HG03108 (cell line): Measurements from ENCODE around the gene NT5M.

Source experiments
- ATAC-seq: cut with Tn5 transposase; IDR thresholded peaks from one replicate; pipeline ENCODE4 v1.9.1; 2021; ENCODE audit warnings: moderate library complexity; ENCODE audit not compliant: unreplicated experiment

NT5M gene

DNA sequence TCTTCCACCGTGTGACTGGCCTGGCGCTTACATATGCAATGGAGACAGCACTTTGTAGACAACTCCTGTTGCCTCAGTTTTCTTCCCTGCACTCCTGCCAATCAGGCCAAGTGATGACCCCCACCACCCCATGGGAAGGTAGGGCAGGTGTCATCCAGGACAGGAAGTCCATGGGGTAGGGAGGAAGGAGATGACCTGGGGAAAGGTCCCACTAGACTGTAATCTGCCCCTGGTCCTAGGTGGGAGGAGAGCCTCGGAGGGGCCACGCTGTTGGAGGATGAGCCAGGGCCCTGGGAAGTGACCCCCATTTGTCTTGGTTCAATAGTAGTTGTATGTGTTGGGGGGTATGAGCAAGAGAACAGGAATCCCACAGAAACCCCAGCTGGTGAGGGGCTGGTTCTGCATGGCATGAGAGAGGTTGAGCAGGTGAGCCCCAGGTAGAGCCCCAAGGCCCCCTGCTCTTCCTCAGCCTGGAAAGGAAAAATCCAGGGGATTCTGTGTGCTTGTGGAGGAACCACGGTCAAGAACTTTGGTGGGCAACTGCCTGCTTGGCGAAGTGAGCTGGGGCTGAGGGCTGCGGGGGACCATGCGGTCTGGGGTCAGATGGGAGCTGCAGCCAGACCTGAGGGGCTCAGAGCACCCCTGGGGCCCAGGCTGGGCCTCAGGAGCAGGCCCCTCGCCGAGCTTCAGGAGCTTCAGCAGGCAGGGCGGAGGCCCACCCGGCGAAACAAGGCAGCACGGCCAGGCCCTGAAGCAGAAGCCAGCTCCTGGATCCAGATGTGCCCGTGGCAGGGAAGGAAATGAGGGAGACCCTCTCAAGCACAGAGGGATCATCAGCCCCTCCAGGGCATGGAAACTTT, 50.7 kb downstream of the NT5M start:
- no peak for ATAC-seq

DNA sequence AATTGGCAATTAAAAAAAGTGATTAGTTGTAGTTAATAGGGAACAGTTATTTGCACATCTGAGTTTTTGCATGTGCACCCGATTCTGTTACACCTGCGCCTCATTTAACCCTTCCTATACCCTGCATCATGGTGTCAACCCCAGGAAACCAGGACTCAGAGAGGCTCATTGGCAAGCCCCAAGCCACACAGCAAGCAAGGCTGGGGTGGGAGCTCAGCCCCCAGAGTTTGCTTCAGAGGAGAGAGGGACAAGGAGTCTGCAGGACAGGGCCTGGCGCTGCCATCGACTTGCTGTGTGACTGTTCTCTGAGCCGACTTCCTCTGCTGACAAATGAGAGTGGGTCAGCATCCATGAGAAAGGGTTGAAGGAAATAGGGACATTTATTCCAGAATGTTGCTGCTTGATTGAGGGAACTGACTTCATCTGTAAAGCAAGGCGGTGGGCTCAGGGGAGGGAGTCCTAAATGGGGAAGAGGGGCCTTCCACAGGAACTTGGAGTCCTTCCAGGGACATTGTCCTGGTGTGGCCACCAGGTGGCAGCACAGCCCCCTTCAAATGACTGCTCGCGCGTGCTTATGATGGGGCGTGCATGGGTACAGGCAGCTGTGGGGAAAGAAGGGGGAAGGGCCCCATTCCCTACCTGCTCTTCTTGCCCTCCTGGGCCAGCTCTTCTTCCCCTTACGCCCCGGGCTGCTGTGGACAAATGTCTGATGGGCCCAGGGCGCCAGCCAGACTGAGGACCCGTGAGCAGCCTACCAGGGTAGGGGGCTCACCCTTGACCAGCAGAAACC, 51.6 kb downstream of the NT5M start:
- no peak for ATAC-seq

DNA sequence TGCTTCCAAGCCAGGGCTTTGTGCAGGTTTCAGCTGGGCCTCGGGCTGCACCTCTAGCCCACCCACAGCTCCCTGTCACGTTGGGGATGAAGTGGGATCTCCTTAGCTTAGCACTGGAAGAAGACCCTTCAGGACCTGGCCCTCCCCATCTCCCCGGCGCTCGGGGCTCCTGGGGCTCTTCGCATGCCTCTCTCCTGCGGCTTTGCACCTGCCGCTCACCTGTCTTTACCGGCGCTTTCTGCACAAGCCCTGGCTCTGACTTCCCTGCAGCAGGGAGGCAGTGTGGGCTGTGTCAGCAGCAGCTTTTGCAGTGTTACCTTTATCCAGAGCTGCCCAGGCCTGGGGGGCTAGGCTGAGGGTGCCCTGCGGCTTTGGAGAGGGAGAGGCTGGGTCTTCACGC, 52.3 kb downstream of the NT5M start:
- ATAC-seq, result no peak

DNA sequence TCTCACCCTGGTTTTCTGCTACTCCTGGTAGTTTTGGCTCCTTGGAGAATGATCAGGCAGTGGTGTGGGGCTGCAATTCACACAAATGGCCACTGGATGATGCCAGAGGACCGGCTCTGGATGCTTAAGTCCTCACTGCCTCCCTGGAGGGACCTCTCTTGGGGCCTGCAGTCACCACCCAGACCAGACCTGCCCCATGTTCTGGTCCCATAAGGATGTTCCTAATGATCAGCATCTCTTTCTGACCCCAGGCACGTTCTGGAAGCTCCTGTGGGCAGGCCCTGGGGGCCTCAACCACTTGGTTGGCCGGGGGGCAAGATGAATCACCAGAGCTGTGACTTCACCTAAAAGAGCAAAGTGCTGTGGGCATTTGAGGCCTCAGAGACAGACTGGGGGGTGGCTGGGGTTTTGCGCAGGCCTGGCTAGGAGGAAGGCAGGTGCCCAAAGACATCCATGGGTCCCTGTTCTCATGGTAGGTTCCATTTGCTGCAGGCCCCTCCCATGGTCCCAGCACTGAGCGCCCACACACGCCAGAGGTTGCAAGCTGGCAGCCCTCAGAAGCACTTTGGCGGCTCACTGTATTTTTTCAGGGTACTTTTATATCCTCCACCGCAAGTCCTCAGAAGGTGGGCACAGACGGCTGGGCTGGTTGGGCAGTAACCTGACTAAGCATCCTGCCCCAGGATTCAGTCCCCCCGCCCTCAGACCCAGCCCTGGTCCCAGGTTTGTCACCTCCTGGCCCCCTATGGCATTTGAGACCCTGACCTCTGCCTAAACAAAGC, 53.2 kb downstream of the NT5M start:
- ATAC-seq, result no peak

DNA sequence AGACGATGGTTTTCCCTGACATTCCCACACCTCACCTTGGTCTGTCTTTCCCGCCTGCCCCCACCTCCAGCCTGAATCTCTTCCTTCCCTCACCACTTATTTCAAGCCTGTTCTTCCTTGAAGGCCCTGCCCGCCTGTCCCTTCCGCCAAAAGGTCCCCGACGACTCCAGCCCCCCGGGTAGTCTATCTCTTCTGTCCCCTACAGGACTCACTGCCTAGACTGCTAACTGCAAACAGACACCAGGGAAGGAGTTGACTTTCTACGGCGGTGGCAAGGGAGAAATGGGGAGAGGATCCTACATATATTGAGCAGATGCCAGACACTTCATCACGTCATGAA, 53.7 kb downstream of the NT5M start:
- ATAC-seq, result no peak

DNA sequence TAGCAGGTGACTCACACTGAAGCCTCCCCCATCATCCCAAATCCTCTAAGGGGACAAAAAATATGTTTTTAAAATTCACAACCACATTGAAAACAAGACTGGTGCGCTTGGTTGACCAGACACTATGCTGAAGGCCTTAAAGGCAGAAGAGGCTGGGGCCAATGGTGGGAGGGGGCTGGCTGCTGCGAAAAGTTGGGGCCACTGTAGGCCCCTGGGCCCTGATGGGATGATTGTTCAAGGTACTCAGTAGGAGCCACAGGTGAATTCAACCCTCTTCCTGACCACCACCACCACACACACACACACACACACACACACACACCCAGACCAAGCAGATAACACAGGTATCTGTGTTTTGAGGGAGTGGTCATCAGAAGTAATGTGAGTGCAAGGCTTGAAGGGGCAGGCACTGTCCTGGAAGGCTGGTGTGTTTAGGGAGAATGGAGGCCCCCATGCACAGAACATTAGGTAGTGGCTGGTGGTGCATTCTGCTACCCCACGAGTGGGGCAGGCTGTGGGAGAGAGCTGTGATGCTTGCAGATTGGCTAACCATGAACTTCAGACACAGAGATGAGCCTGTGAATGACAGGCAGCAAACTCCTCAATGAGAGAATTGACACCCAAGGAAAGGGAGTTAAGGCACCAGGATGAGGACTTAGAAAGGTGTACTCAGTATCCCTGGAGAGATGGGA, 55.0 kb downstream of the NT5M start:
- no peak for ATAC-seq

DNA sequence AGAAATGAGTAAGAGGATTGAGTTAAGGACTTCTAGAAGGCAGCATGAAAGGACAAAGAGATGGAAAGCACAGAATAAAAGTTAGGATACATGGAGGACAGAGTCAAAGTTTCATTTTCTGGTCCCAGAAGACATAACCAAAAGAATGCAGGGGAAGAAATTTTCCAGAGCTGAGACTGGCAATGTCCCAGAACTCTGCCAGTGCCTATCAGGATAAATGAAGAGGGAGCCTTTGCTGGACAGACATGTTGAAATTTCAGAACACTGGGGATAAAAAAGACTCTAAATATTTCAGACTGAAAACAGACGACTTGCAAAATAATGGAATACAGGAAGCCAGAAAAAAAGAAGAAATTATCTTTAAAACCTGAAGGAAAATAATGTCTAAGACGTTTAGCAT, 55.7 kb downstream of the NT5M start:
- ATAC-seq, result no peak

DNA sequence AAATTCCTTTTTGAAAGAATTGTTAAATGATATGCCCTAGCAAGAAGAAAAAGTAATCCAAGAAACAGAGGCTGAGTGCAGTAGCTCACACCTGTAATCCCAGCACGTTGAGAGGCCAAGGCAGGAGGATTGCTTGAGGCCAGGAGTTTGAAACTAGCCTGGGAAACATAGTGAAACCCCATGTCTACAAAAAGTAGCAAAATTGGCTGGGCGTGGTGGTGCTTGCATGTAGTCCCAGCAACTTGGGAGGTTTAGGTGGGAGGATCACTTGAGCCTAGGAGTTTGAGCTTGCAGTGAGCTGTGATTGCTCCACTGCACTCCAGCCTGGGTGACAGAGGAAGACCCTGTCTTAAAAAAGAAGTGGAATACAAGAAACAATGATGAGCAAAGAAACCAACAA, 56.1 kb downstream of the NT5M start:
- no peak for ATAC-seq

DNA sequence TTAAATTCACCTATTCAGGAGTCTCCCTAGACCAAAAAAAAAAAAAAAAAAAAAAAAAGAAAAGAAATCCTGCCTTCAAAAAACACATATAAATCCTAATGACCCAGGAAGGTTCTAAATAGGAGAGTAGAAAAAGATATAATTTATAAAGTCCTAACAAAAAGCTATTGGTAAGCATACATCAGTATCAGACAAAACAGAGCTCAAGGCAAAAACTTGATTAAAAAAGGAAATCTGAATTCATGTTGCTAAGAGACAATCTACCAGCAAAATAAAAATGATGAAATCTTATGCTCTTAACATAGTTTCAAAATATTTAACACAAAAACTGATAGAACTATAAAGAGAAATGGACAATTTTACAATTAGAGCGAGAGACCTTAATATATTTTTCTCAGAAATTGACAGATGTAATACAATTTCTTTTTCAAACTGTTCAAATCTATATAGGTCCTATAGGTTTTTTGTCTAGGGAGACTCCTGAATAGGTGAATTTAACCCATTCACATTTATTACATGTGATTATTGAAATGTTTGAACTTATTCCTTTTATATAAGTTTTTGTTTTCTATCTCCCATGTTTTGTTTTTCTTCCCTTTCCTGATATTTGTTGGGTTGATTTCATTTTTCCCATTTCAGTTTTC, 57.0 kb downstream of the NT5M start:
- ATAC-seq, result no peak

DNA sequence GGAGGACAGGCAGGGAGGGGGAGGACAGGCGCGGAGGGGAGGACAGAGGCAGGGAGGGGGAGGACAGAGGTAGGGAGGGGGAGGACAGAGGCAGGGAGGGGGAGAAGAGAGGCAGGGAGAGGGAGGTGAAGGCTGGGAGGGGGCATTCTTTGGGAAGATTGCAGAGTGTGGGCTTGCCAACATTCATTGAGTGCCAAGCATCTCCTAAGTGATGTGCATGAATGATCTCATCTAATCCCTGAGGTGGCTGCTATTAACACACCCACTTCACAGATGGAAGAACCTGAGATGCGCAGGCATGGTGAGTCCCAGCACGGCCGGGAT, 58.3 kb downstream of the NT5M start:
- ATAC-seq, result no peak

DNA sequence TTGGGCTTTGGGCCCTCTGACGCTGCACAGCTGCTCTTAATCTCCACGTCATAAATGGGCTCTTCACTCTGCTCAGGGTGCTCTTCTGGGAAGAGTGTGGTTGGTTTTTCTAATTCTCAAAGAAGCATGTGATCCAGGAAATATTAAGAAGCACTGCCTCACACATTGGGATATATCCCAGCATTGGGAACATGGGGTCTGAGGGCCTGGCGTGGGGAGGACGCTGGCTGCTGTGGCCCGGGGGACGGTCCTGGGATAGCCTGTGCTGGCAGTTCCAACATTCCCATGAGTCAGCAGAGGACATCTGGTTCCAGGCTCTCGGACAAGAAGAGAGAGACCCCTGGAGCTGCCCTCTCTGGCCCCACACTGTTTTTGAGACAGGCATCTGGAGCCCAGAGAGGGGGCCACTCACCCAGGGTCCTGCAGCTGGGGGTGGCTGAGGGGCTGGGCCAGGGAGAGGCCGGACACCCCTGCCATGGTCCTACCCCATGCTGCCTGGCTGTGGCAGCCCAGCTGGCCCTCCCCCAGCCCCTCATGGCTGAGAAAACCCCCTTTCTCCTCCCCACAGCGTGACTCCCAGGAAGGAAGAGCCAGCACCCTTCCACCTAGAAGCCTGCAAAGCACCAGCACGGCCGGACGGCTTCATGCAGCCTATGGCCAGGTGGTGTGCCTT, 58.8 kb downstream of the NT5M start:
- ATAC-seq, result no peak

DNA sequence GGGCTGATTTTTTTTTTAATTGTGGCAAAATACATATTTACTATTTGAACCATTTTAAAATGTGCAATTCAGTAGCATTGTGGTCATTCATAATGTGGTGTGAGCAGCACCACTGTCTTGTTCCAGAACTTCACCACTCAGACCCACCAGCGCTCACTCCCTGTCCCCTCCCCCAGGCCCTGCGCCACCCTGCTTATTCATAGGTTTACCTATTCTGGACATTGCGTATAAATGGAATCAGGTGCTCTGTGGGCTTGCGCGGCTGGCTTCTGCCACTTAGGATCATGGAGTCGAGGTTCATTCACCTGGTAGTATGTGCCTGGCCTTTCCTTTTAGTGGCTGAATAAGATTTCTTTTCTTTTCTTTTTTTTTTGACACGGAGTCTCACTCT, 59.4 kb downstream of the NT5M start:
- no peak for ATAC-seq

DNA sequence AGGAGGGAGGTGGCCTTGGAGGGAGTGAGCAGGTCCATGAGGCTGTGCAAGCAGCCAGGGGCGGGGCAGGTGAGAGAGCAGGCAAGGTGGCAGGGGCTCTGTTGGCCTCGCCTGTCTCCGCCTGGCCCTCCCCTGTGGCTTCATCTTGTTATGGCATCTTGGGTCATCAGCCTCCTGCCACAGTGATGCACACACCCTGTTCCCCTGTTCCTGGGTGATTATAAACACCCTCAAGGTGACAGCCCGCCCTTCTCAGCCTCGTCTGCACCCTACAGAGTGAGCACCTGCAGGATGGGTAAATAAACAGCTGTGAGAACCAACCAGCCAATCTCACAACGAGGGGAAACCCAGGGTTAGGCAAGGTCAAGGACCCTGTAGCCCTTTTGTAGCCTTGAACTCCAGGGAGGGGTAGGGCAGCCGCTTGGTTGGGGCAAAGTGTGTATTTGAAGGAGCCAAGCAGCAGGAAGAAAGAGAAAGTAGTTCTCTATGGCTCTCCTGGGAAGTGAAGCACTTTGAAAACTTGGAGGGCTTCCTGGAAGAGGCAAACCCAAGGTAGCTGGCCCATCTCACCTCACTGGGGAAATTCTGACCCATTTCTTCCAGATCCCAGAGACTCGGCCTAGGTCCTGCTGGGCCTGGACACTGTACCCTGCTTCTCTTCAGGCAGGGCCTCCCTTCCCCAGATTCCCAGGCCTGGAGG, 60.6 kb downstream of the NT5M start:
- ATAC-seq, result no peak

DNA sequence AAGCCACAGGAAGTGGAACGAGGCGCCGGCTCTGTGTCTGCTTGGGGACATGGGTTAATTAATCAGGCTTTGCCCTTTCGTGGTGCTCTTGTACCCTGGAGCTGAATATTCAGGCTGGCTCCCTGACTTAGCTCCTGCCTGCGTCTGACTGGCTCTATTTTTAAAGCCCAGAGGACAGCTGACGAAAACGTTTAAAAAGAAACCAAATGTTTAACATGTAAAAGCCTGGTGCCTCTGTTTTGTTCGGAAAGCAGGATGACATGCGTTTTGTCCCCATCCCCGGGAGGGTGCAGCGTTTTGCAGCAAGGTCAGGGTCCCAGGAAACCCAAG, 61.1 kb downstream of the NT5M start:
- no peak for ATAC-seq

DNA sequence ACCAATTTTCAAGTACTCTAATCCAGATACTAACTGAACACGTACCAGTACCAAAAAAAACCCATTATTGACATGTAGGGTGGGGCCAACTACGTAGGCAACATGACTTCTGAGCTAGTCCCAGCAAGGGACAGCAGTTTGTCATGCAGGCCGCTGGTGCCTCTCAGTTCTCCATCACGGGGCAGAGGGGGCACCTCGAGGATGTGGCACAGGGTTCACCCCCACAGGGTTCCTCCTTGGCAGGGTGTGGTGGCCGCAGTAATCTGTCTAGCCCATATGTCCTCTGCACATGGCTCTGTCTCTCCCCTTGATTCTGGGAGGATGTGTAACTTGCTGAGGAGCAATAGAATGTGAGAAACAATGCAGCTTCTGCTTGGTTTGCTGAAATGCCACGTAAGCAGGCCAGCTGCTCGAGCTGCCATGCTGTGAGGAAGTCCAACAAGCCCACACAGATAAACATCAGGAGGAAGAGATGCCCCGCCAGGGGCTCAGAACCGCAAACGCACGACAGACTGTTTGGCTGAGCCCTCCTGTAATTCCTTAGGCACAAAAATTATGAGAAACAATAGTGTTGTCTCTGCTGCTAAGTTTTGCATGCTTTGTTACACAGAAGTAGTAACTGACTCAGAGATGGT, 62.4 kb downstream of the NT5M start:
- ATAC-seq, result no peak

DNA sequence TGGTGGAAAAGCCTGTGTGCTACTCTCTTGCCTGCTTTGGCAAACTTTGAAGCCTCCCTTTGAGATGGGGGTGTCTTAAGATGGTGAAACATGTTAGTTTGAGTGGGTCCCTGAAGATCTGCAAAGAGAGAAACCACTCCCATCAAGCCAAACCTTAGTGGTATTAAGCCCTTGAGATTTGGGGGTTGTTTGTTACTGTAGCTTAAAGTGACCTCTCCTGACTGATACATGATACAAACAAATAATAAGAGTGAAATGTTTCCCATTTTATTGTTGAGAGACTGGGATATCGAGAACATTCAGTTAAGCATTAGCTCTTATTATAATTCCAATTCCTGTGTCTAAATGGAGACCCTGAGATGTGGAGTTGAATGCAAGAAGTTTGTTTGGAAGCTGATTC, 63.1 kb downstream of the NT5M start:
- ATAC-seq, result no peak

DNA sequence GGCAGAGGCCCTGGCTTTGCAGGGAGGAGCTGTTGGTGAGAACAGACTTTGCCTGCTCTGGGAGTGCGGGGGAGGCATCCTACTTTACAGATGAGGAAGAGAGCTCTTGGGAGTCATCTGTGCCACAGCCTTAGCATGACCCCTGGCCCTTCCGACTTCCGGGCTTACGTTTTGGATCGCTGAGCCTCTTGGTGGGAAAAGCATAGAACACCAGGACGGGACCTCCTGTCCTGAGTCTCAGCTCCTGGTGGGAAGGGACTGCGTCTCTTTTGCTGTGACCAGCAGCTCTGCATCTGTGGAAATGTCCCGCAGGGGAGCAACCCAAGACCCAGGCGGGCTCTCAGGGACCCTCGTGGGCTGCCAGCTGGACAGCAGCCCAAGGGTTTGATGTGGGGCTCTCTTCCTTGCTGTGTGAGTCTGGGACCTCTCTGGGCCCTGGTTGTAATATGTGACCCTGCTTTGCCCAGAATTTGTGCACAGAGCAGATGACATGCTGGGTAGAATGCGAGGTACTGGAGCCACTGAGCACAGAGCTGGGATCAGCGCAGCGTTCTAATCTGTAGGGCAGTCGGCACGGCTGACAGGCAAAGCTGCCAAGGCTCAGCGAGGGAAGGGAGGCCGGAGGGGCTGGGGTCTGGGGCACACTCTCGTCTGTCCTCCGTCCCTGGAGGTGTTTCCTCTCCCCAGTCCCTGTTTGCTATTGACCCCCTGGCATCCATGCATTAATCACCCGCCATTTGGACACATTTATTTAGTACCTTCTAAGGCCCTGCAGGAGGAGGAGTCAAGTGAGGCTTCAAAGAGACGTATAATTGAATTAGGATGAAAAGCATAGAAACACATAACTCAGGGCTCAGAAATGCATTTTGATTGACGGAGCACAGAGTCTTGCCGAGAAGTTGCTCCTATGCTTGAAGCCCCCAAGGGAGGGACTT, 64.0 kb downstream of the NT5M start:
- no peak for ATAC-seq

DNA sequence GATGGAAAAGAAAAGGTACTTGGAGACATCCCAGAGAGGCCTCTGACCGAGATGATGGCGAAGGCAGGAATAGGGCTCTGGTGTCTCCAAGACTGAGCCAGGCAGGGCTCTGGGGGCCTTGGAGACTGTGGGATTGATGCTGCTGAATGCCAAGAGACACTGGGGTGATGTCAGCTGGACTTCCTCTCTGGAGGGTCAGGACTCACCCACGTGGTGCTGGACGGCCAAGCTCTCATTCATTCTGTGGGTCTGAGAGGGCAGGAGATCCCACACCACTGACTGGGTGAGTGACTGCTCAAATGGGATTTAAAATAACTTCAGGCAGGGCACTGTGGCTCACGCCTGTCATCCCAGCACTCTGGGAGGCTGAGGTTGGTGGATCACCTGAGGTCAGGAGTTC, 64.8 kb downstream of the NT5M start:
- ATAC-seq, result no peak
